Subcutaneous abdominal adipose tissue (tissue), 5 donors: ENCODE results near the gene FSTL3.
A peak's percentile ranks its signal among the peaks of the same experiment; 100 is the strongest.
"Not testable (repeated sequence)": the region's sequence is repeated elsewhere in the genome, so short reads cannot be mapped to it uniquely, and the experiment has no call there.

ENCODE experiments used
- H3K27ac ChIP-seq: one replicate; pipeline ENCODE4 v1.7.0; 2013; ENCODE audit warnings: low read depth, mild to moderate bottlenecking, inconsistent platforms, low read length, moderate library complexity
- H3K27me3 ChIP-seq, 5 donors: one replicate each; pipeline ENCODE4 v1.7.0; 2013; ENCODE audit warnings: low read length in 5 of 5, inconsistent platforms in 1 of 5; ENCODE audit not compliant: control insufficient read depth in 5 of 5, insufficient read depth in 4 of 5
- H3K36me3 ChIP-seq, 5 donors: one replicate each; pipeline ENCODE4 v1.7.0; 2013; ENCODE audit warnings: low read length in 5 of 5; ENCODE audit not compliant: control insufficient read depth in 5 of 5, insufficient read depth in 5 of 5
- H3K4me1 ChIP-seq, 5 donors: one replicate each; pipeline ENCODE4 v1.7.0; 2013; ENCODE audit warnings: low read length in 5 of 5, mild to moderate bottlenecking in 3 of 5, moderate library complexity in 1 of 5; ENCODE audit not compliant: control insufficient read depth in 5 of 5, insufficient read depth in 5 of 5
- H3K4me3 ChIP-seq, 5 donors: one replicate each; pipeline ENCODE4 v1.7.0; 2013; ENCODE audit warnings: low read length in 5 of 5, low read depth in 1 of 5
- H3K9ac ChIP-seq, 5 donors: one replicate each; pipeline ENCODE4 v1.7.0; 2013; ENCODE audit warnings: low read length in 5 of 5, mild to moderate bottlenecking in 4 of 5, moderate library complexity in 3 of 5
- H3K9me3 ChIP-seq, 5 donors: one replicate each; pipeline ENCODE4 v1.7.0; 2013; ENCODE audit warnings: low read length in 5 of 5; ENCODE audit not compliant: control insufficient read depth in 5 of 5
- donor health status: healthy.
- donor health status: healthy.
- donor health status: healthy.
- donor health status: healthy.
- donor health status: healthy.

Gene FSTL3

DNA sequence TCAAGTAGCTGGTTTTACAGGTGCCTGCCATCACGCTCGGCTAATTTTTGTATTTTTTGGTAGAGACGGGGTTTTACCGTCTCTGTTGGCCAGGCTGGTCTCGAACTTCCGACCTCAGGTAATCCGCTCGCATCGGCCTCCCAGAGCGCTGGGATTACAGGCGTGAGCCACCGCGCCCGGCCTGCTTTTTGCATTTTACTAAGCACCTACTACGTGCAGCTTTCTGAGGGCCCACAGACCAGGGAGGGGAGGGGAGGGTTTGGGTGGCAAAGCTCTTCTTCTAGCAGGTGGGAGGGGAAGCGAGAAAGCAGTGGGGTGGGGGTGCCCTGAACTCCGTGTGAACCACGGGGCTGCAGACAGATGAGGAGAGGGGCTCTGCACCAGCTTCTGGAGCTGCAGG, 47.5 kb downstream of the FSTL3 start:
- Histone ChIP-seq H3K9me3 (no peaks in the 10 kb centered on the region), H3K36me3 (peaks cover 0 to 25% (median 18%) of the 10 kb centered on the region in 5 donors), H3K9ac (no peak overlapping the region), H3K27me3 (no peaks in the 10 kb centered on the region), H3K27ac (no peak overlapping the region), H3K4me1 (peaks cover 3 to 37% (median 27%) of the 10 kb centered on the region in 5 donors), H3K4me3 (no peak overlapping the region)

DNA sequence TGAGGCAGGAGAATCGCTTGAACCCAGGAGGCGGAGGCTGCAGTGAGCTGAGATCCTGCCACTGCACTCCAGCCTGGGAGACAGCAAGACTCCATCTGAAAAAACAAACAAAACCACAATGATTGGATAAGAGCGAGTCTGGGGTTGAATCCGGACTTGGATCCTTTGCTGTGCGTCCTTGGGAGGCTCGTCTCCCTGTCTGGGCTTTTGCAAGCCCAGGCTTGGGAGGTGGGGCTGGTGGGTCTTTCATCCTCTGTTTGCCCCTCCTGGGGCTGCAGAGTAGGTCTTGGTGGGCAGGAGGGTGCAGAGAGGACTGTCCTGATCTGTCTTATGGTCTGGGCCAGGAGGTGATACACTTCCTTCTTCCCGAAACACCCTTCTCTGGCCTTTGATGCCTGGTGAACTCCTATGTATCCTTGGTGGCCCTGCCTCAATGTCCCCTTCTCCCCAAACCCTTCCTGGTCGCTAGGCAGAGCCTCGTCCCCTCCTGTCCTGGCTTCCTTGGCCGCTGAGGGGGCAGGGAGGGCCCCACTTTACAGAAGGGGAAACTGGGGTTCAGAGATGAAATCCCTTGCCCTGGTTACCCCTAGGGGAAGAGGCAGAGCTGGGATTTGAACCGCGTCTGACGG, 49.4 kb downstream of the FSTL3 start:
- Histone ChIP-seq H3K4me1 (peaks cover 3 to 26% (median 22%) of the 10 kb centered on the region in 5 donors), H3K4me3 (no peak overlapping the region), H3K27me3 (no peaks in the 10 kb centered on the region), H3K9ac (no peak overlapping the region), H3K9me3 (no peaks in the 10 kb centered on the region), H3K36me3 (peaks cover 0 to 33% (median 27%) of the 10 kb centered on the region in 5 donors), H3K27ac (no peak overlapping the region)

DNA sequence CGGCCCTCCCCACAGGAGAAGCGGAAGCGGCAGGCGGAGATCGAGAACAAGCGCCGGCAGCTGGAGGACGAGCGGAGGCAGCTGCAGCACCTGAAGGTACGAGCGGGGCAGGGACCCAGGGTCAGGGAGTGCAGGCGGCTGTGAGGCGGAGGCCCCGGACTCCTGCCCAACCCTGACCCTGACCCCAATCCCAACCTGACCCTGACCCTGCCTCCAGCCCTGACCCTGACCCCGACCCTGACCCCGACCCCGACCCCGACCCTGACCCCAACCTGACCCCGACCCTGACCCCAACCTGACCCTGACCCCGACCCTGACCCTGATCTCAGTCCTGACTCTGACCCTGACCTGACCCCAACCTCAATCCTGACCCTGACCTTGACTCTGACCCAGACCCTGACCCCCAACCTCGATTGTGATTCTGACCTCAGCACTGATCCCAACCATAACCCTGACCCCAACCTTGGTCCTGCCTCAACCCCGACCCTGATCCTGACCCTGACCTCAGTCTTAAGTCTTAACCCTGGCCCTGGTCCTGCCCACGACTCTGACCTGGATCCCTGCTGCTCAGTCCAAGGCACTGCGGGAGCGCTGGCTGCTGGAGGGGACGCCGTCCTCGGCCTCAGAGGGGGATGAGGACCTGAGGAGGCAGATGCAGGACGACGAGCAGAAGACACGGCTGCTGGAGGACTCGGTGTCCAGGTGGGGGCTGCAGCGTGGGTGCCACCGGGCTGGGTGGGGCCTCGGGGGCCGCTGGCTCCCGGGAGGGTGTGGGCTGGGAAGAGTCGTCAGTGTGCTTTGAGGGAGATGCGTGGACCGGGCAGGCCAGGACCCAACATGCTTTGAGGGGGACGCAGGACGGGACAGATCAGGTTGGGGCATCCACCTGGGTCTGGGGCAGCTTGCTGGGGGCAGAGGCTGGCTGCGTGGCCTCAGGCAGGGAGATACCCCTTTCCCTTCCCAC, 51.1 kb downstream of the FSTL3 start:
- H3K9ac ChIP-seq = peak overlapping the region in 1 of 5 donors; percentile 53
- H3K9me3 ChIP-seq = no peaks in the 10 kb centered on the region
- H3K27ac ChIP-seq = peak overlapping the region; percentile 72
- peaks cover 3 to 25% (median 18%) of the 10 kb centered on the region in 5 donors for H3K4me1 ChIP-seq
- no peaks in the 10 kb centered on the region for H3K27me3 ChIP-seq
- peaks cover 0 to 50% (median 40%) of the 10 kb centered on the region in 5 donors for H3K36me3 ChIP-seq
- H3K4me3 ChIP-seq = no peak overlapping the region

DNA sequence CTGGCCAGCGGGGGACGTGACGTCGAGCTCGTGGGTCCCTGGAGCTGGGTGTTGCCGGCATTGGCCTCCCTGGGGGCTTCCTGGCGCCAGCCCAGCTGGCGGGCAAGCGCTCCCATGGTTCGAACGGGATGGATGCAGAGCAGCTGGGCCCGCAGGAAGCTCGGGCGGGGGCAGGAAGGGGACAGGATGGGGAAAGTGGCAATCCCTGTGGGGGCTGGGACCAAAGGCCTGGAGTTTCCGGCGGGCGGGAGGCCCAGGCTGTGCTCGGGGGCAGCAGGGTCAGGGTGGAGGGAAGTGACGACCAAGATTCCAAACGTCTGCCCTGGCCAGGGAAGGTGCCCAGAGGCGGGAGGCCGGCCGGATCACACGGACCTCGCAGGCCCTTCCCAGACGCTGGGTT, 51.8 kb downstream of the FSTL3 start:
- no peaks in the 10 kb centered on the region for H3K27me3 ChIP-seq
- H3K27ac ChIP-seq = peak overlapping the region; percentile 72
- peaks cover 0 to 55% (median 40%) of the 10 kb centered on the region in 5 donors for H3K36me3 ChIP-seq
- H3K4me1 ChIP-seq = peaks cover 0 to 18% (median 12%) of the 10 kb centered on the region in 5 donors
- no peaks in the 10 kb centered on the region for H3K9me3 ChIP-seq
- H3K4me3 ChIP-seq = no peak overlapping the region
- peak overlapping the region in 1 of 5 donors; percentile 53 for H3K9ac ChIP-seq

DNA sequence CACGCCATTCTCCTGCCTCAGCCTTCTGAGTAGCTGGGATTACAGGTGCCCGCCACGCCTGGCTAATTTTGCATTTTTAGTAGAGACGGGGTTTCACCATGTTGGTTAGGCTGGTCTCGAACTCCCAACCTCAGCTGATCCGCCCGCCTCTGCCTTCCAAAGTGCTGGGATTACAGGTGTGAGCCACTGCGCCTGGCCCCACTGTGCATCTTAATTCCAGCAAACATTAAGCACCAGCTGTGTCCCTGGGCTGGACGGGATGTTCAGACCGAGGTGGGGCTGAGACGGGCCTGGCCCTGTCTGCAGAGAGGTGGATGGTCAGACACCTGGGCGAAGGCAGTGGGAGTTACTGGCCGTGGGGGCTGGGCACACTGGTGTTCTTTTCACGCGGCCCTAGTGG, 53.4 kb downstream of the FSTL3 start:
- not testable (repeated sequence) for H3K9me3 ChIP-seq, H3K9ac ChIP-seq, H3K4me3 ChIP-seq, H3K27ac ChIP-seq, H3K27me3 ChIP-seq
- peaks cover 0 to 64% (median 46%) of the 10 kb centered on the region in 5 donors for H3K36me3 ChIP-seq
- peaks cover 0 to 18% (median 15%) of the 10 kb centered on the region in 5 donors for H3K4me1 ChIP-seq

DNA sequence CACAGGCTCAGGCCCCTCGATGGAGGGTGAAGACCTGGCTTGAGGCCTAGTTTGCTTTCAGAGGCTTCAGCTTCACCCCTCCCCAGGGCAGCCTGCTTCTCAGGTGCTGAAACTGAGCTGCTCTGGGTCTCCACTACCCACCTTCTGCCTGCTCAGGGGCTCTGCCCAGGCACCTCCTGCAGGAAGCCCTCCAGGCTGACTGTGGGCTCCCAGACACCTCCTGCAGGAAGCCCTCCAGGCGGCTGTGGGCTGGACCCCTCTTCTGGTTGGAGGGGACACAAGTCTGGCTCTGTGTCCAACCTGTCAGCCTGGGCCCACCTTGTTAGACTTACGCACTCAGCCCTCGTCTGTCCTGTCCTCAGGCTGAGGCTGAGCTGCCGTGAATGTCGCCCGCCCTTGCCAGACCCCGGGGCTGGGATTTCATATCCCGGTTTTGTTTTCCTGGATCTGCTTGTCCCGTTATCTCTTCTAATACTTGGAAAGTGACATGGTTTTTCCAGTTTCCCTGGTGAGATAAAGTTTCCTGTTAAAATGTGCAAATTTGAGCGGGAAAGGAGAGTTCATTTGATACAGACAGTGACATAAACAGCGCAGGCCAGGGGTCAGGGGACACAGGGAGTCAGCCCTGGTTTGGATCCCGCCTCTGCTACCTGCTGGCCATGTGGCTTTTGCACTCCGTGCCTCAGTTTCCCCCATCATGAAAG, 53.9 kb downstream of the FSTL3 start:
- Histone ChIP-seq H3K4me1 (peaks cover 0 to 18% (median 15%) of the 10 kb centered on the region in 5 donors), H3K9ac (no peak overlapping the region), H3K4me3 (no peak overlapping the region), H3K27me3 (no peaks in the 10 kb centered on the region), H3K27ac (no peak overlapping the region), H3K36me3 (peaks cover 0 to 65% (median 46%) of the 10 kb centered on the region in 5 donors), H3K9me3 (no peaks in the 10 kb centered on the region)

DNA sequence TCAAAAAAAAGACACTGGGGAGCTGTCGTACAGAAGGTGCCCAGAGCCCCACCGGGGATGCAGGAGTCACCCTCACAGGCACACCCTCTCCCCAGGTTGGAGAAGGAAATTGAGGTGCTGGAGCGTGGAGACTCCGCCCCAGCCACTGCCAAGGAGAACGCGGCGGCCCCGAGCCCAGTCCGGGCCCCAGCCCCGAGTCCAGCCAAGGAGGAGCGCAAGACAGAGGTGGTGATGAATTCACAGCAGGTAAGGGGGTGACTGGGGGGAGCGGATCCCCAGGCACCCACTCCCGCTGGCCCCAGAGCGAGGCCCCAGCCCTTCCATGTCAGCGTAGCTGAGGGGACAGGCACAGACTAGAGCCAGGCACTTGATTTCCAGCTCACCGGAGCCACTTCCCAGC, 54.8 kb downstream of the FSTL3 start:
- Histone ChIP-seq H3K9ac (no peak overlapping the region), H3K4me3 (no peak overlapping the region), H3K27ac (no peak overlapping the region), H3K4me1 (peaks cover 0 to 18% (median 15%) of the 10 kb centered on the region in 5 donors), H3K9me3 (no peaks in the 10 kb centered on the region), H3K27me3 (no peaks in the 10 kb centered on the region), H3K36me3 (peaks cover 0 to 62% (median 46%) of the 10 kb centered on the region in 5 donors)

DNA sequence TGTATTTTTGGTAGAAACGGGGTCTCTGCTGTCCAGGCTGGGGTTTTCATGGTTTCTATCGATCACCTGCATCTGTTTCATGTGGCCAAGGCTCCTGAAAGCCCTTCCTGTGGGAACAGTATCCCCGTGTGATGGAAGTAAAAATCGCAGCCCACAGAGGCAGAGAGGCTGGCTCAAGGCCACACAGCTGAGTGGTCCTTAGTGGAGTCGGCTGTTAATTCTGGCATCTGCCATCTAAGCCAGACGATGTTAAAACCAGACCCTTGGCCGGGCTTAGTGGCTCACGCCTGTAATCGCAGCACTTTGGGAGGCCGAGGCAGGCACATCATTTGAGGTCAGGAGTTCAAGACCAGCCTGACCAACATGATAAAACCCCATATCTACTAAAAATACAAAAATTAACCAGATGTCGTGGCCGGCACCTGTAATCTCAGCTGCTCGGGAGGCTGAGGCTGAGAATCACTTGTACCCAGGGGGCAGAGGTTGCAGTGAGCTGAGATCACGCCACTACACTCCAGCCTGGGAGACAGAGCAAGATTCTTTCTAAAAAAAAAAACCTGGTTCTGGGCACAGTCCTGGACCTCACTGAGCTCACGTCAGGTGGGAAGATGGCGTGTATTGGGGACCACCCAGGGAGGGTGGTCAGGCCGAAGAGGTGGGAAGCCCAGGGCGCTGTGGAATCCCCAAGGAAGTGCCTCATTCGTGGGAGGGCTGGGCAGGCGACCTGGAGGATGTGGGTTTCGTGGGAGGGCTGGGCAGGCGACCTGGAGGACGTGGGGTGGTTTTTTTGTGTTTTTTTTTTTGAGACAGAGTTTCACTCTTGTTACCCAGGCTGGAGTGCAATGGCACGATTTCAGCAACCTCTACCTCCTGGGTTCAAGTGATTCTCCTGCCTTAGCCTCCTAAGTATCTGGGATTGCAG, 56.2 kb downstream of the FSTL3 start:
- no peaks in the 10 kb centered on the region for H3K9me3 ChIP-seq
- no peak overlapping the region for H3K9ac ChIP-seq
- H3K4me1 ChIP-seq = peaks cover 0 to 15% (median 13%) of the 10 kb centered on the region in 5 donors
- H3K27ac ChIP-seq = no peak overlapping the region
- no peak overlapping the region for H3K4me3 ChIP-seq
- H3K27me3 ChIP-seq = no peaks in the 10 kb centered on the region
- peaks cover 0 to 65% (median 44%) of the 10 kb centered on the region in 5 donors for H3K36me3 ChIP-seq
